Fibroblast of pulmonary artery (primary cell): ENCODE results near the gene NUP214.
"Not testable (repeated sequence)": the region's sequence is repeated elsewhere in the genome, so short reads cannot be mapped to it uniquely, and the experiment has no call there.

ENCODE experiments used
- DNase-seq: peaks from one replicate; pipeline ENCODE4 v3.0.0-alpha.2; 2010; ENCODE audit warnings: low read depth
- H3K4me3 ChIP-seq: replicated peaks from 2 replicates; pipeline ENCODE4 v1.5.1; 2011; ENCODE audit warnings: low read depth, mild to moderate bottlenecking, control low read depth, low read length, moderate library complexity
- CTCF ChIP-seq: IDR thresholded peaks from 2 replicates; pipeline ENCODE4 v1.5.1; 2011; ENCODE audit warnings: mild to moderate bottlenecking, control low read depth, low read length, inconsistent platforms; ENCODE audit errors: missing control alignments

Gene NUP214

GRCh38 chr9:131197160-131197911, 72.0 kb downstream of the NUP214 start:
- H3K4me3 ChIP-seq, result no peak overlapping the region
- no peak for DNase-seq
- no peak for TF ChIP-seq CTCF

GRCh38 chr9:131198041-131198715, 72.8 kb downstream of the NUP214 start:
- no peak for DNase-seq
- TF ChIP-seq CTCF, result no peak
- H3K4me3 ChIP-seq, result no peak overlapping the region

- DNase-seq, result no peak
- no peak overlapping the region for H3K4me3 ChIP-seq
- no peak for TF ChIP-seq CTCF
Observed at GRCh38 chr9:131201856-131202255, 76.5 kb downstream of the NUP214 start.

GRCh38 chr9:131203431-131204218, 78.2 kb downstream of the NUP214 start:
- no peak overlapping the region for H3K4me3 ChIP-seq
- peak; percentile 29 for TF ChIP-seq CTCF
- no peak for DNase-seq

GRCh38 chr9:131204285-131204684, 78.9 kb downstream of the NUP214 start:
- no peak for DNase-seq
- no peak overlapping the region for H3K4me3 ChIP-seq
- no peak for TF ChIP-seq CTCF

- no peak for DNase-seq
- TF ChIP-seq CTCF, result no peak
- no peak overlapping the region for H3K4me3 ChIP-seq
Observed at GRCh38 chr9:131206495-131206894, 81.1 kb downstream of the NUP214 start.

GRCh38 chr9:131211920-131212319, 86.5 kb downstream of the NUP214 start:
- not testable (repeated sequence) for DNase-seq, H3K4me3 ChIP-seq
